ENCODE data around the gene RASGEF1B.

- TF ChIP-seq POLR2A (IDR thresholded peaks at IDR 0.05; ENCODE audit: low read length) (no peak), GATA1 (IDR thresholded peaks at IDR 0.05; ENCODE audit: low read depth, low read length) (no peak)
These were observed 38.9 kb downstream of the RASGEF1B start for GRCh38 chr4:81432825-81433224.

Measured in erythroblast (primary cell).